ENCODE measurements around the gene OGFOD1.

The OGFOD1 gene

GRCh38 chr16:56469748-56470147 lies 18.4 kb downstream of the OGFOD1 start:
- Histone ChIP-seq H3K9me3 (ENCODE audit: insufficient read depth, low read depth, low read length) (no peaks in the 10 kb centered on the region), H3K27me3 (ENCODE audit: insufficient read depth, low read length, poor library complexity, severe bottlenecking) (no peaks in the 10 kb centered on the region), H3K4me3 (ENCODE audit: low read length, poor library complexity, severe bottlenecking) (no peak overlapping the region), H3K79me2 (ENCODE audit: insufficient read depth, low read length) (no peaks in the 10 kb centered on the region), H3K36me3 (ENCODE audit: insufficient read depth, low read length) (peaks cover 70% of the 10 kb centered on the region; the same call in 1 of the 2 replicates), H3K9me2 (replicated peaks; ENCODE audit: low read depth, low read length) (no peaks in the 10 kb centered on the region), H3K4me2 (ENCODE audit: low read depth, low read length, poor library complexity, severe bottlenecking) (no peak overlapping the region), H3K9ac (ENCODE audit: low read depth, low read length, poor library complexity, severe bottlenecking) (no peak overlapping the region), H3K4me1 (ENCODE audit: insufficient read depth, low read length, poor library complexity, severe bottlenecking) (peaks cover 3% of the 10 kb centered on the region), H3F3A (ENCODE audit: low read depth) (no peaks in the 10 kb centered on the region), H2AFZ (ENCODE audit: low read length) (no peak overlapping the region), H4K20me1 (ENCODE audit: insufficient read depth, low read length, poor library complexity, severe bottlenecking) (no peaks in the 10 kb centered on the region)
- TF ChIP-seq EZH2phosphoT487 (IDR thresholded peaks at IDR 0.05; ENCODE audit: borderline replicate concordance) = no peak
- TF ChIP-seq, protein P1, sequence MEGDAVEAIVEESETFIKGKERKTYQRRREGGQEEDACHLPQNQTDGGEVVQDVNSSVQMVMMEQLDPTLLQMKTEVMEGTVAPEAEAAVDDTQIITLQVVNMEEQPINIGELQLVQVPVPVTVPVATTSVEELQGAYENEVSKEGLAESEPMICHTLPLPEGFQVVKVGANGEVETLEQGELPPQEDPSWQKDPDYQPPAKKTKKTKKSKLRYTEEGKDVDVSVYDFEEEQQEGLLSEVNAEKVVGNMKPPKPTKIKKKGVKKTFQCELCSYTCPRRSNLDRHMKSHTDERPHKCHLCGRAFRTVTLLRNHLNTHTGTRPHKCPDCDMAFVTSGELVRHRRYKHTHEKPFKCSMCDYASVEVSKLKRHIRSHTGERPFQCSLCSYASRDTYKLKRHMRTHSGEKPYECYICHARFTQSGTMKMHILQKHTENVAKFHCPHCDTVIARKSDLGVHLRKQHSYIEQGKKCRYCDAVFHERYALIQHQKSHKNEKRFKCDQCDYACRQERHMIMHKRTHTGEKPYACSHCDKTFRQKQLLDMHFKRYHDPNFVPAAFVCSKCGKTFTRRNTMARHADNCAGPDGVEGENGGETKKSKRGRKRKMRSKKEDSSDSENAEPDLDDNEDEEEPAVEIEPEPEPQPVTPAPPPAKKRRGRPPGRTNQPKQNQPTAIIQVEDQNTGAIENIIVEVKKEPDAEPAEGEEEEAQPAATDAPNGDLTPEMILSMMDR (conservative IDR thresholded peaks at IDR 0.05; ENCODE audit: low read length) = no peak

DNA sequence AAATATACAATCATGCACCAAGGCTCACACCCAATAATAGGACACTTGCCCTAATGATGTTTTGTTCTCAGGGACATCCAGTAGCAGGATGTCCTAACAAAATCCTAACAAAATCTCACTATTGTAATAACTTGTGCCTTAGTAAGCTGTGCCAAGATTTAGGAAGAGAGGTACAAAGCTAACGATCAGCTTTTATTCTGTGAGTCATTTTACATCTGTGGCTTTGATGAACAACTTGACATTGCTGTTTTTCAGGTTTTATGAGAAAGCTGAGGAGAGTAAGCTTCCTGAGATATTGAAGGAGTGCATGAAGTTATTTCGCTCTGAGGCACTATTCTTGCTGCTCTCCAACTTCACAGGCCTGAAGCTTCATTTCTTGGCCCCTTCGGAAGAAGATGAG lies 18.9 kb downstream of the OGFOD1 start:
- Histone ChIP-seq H3K4me2 (ENCODE audit: low read depth, low read length, poor library complexity, severe bottlenecking) (no peak overlapping the region), H3K4me1 (ENCODE audit: insufficient read depth, low read length, poor library complexity, severe bottlenecking) (peaks cover 3% of the 10 kb centered on the region), H3K79me2 (ENCODE audit: insufficient read depth, low read length) (no peaks in the 10 kb centered on the region), H3K27me3 (ENCODE audit: insufficient read depth, low read length, poor library complexity, severe bottlenecking) (no peaks in the 10 kb centered on the region), H3F3A (ENCODE audit: low read depth) (no peaks in the 10 kb centered on the region), H3K9me3 (ENCODE audit: insufficient read depth, low read depth, low read length) (no peaks in the 10 kb centered on the region), H3K36me3 (ENCODE audit: insufficient read depth, low read length) (peaks cover 75% of the 10 kb centered on the region; the same call in 1 of the 2 replicates), H3K4me3 (ENCODE audit: low read length, poor library complexity, severe bottlenecking) (no peak overlapping the region), H2AFZ (ENCODE audit: low read length) (no peak overlapping the region), H4K20me1 (ENCODE audit: insufficient read depth, low read length, poor library complexity, severe bottlenecking) (no peaks in the 10 kb centered on the region), H3K9ac (ENCODE audit: low read depth, low read length, poor library complexity, severe bottlenecking) (no peak overlapping the region), H3K9me2 (replicated peaks; ENCODE audit: low read depth, low read length) (no peaks in the 10 kb centered on the region)
- no peak for TF ChIP-seq EZH2phosphoT487 (IDR thresholded peaks at IDR 0.05; ENCODE audit: borderline replicate concordance)

DNA sequence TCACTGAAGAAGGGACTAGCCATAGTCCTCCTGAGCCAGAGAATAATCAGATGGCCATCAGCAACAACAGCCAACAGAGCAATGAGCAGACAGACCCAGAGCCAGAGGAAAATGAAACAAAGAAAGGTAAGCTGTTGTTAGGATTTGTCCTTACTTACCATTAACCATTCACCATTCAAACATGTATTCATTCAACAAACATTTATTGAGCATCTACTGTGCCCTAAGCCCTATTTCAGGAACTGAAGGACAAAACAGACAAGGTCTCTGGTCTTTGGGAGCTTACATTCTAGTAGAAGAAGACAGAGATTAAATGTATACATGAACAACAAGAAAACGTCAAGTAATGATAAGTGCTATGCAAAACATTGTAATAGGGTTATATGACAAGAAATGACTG lies 19.3 kb downstream of the OGFOD1 start:
- no peak overlapping the region for H3K9ac ChIP-seq (ENCODE audit: low read depth, low read length, poor library complexity, severe bottlenecking)
- no peaks in the 10 kb centered on the region for H3K79me2 ChIP-seq (ENCODE audit: insufficient read depth, low read length)
- H3K27me3 ChIP-seq (ENCODE audit: insufficient read depth, low read length, poor library complexity, severe bottlenecking) = no peaks in the 10 kb centered on the region
- H3K4me2 ChIP-seq (ENCODE audit: low read depth, low read length, poor library complexity, severe bottlenecking) = no peak overlapping the region
- H2AFZ ChIP-seq (ENCODE audit: low read length) = no peak overlapping the region
- H3K9me3 ChIP-seq (ENCODE audit: insufficient read depth, low read depth, low read length) = no peaks in the 10 kb centered on the region
- no peaks in the 10 kb centered on the region for H3K9me2 ChIP-seq (replicated peaks; ENCODE audit: low read depth, low read length)
- H3K4me3 ChIP-seq (ENCODE audit: low read length, poor library complexity, severe bottlenecking) = no peak overlapping the region
- H3F3A ChIP-seq (ENCODE audit: low read depth) = no peaks in the 10 kb centered on the region
- H3K36me3 ChIP-seq (ENCODE audit: insufficient read depth, low read length) = peaks cover 80% of the 10 kb centered on the region; the same call in 1 of the 2 replicates
- H3K4me1 ChIP-seq (ENCODE audit: insufficient read depth, low read length, poor library complexity, severe bottlenecking) = peaks cover 3% of the 10 kb centered on the region
- TF ChIP-seq, protein P1 (conservative IDR thresholded peaks at IDR 0.05; ENCODE audit: low read length) = no peak
- TF ChIP-seq EZH2phosphoT487 (IDR thresholded peaks at IDR 0.05; ENCODE audit: borderline replicate concordance) = no peak
- no peaks in the 10 kb centered on the region for H4K20me1 ChIP-seq (ENCODE audit: insufficient read depth, low read length, poor library complexity, severe bottlenecking)

DNA sequence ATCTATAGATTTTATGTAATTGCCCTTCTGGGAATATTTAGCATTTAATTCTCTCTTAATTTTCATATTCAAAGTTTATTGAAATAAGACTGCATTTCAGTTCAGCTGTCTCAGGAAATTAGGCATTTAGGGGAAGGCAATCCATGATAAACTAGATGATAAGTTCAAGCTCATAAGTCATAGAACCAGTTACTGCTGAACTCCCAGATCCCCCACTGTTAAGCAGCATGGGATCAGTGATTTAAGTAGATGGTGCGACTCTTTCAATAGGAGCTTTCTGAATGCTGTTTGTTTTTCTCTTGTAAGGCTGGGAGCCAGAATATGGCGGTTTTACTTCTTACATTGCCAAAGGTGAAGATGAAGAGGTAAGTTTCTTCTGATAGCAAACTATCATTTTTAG lies 23.8 kb downstream of the OGFOD1 start:
- Histone ChIP-seq H3K4me1 (ENCODE audit: insufficient read depth, low read length, poor library complexity, severe bottlenecking) (peaks cover 4% of the 10 kb centered on the region), H3F3A (ENCODE audit: low read depth) (no peaks in the 10 kb centered on the region), H3K9me2 (replicated peaks; ENCODE audit: low read depth, low read length) (no peaks in the 10 kb centered on the region), H3K36me3 (ENCODE audit: insufficient read depth, low read length) (peaks cover 73% of the 10 kb centered on the region; the same call in 1 of the 2 replicates), H3K4me3 (ENCODE audit: low read length, poor library complexity, severe bottlenecking) (no peak overlapping the region), H3K4me2 (ENCODE audit: low read depth, low read length, poor library complexity, severe bottlenecking) (no peak overlapping the region), H3K9ac (ENCODE audit: low read depth, low read length, poor library complexity, severe bottlenecking) (no peak overlapping the region), H3K9me3 (ENCODE audit: insufficient read depth, low read depth, low read length) (no peaks in the 10 kb centered on the region), H4K20me1 (ENCODE audit: insufficient read depth, low read length, poor library complexity, severe bottlenecking) (no peaks in the 10 kb centered on the region), H2AFZ (ENCODE audit: low read length) (no peak overlapping the region), H3K27me3 (ENCODE audit: insufficient read depth, low read length, poor library complexity, severe bottlenecking) (no peaks in the 10 kb centered on the region), H3K79me2 (ENCODE audit: insufficient read depth, low read length) (no peaks in the 10 kb centered on the region)
- no peak for TF ChIP-seq EZH2phosphoT487 (IDR thresholded peaks at IDR 0.05; ENCODE audit: borderline replicate concordance)
- TF ChIP-seq, protein P1 (conservative IDR thresholded peaks at IDR 0.05; ENCODE audit: low read length) = no peak

Data from Loucy (cell line).